MM.1S (cell line): Measurements from ENCODE around the gene NDUFAF3.

Source experiments
- CTCF ChIP-seq: fragments of 300-600 bp; sonication (generic); IDR thresholded peaks from 2 replicates; pipeline ENCODE4 v1.5.1; 2016; ENCODE audit warnings: antibody characterized with exemption, low read length, mixed read lengths
- EZH2 ChIP-seq: fragments of 300-600 bp; sonication (generic); optimal IDR thresholded peaks from 2 replicates; pipeline ENCODE3; 2017; ENCODE audit warnings: low read depth, mild to moderate bottlenecking, antibody characterized with exemption, low read length, mixed read lengths

DNA sequence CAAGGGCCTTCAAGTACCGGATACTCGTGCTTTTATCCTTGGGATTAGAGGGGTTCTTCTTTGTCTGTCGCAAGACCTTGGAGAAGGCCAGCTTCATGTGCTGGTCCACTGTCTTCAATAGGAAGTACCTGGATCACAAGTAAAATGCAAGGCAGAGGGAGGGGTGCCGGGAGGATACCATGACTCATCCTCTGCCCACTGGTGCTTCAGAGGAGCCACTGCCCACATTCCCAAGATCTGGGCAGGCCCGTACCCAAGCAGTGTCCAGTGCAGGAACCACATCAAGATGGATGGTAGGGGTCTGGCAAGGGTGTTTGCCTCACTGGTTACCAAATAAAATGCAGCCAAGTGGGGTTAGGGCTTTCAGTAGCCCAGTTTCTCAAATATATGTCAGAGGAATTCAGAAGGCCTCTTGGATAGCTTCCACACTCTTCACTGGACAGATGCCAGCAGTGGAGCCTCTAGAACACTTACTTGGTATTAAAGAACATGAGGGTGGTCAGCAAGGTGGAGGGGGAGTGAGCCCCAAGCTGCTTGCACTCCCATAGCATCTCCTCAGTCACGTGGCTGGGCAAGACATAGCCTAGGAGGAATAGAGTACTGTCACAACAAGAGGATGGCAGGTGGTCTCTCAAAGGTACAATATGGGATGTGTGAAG, 10.9 kb downstream of the NDUFAF3 start:
- TF ChIP-seq CTCF: no peak
- TF ChIP-seq EZH2: no peak
